D341Med (cell line): ENCODE data around the gene SLC4A8.
"Not testable (repeated sequence)": the region's sequence is repeated elsewhere in the genome, so short reads cannot be mapped to it uniquely, and the experiment has no call there.

Experiments used
- DNase-seq: peaks from one replicate; pipeline ENCODE4 v3.0.0; 2012; ENCODE audit warnings: low spot score

Gene SLC4A8

DNA sequence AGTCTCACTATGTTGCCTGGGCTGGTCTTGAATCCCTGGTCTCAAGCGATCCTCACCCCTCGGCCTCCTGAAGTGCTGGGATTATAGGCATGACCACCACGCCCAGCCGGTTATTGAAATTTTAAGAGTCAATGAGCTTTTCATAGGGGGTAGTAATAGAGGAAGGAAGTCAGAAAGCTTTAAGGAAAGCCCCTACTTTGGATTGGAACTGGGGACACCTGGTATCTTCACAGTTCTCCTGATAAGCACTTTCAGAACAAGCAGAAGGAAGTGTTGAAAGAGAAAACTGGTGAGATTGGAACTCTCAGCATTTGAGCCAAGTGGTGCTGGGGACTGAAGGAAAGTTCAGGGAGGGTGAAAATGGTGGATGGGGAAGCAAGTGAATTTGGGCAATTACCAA is 5.1 kb downstream of the SLC4A8 start:
- DNase-seq = no peak

DNA sequence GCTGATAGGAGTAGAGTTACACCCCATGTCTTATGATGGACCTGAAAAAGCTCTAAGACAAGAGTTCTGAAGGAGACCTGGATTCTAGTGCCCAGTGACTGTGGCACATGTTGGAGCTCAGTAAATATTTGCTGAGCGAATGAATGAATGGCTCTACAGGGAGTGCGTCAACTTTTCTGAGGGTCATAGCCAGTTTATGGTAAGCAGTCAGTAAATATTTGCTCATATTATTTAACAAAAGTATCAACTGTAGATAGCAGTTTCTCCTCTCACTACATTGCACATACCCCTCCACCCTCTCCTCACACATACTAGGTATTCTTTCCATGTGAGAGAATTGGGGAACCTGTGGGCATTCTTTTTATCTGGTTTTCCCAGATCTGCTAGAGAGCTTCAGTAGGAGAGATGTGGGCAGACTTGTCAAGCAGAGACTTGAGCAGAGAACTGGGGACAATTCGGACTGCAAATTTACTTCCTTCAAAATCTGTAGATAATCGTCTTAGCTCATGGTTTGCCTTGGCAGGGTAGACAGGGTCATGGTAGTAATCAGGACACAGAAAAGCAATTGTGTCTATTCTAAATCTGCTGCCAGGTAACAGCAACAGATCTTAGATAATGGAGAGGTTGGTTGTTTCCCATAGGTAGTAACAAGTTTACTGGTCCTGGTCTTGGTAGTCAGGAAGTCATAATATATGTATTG is 5.7 kb downstream of the SLC4A8 start:
- no peak for DNase-seq

DNA sequence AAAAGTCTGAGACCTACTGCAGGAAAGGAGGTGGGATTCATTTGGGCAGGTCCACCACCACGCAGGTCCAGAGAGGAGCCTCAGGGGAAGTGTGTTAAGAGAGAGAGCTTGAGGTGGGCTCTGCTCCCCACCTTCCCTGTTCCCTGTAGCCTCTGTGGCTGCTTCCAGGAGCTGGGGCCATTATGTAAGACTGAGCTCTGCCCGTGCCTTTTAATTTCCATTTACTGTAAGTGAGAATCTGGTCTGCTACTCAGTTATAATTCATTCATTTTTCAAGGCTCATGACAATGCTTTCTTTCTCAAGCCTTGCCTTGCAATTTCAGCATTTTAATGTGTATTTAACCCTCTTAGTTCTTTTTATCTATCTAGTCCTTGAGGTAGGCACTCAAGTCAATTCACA is 8.3 kb downstream of the SLC4A8 start:
- no peak for DNase-seq

DNA sequence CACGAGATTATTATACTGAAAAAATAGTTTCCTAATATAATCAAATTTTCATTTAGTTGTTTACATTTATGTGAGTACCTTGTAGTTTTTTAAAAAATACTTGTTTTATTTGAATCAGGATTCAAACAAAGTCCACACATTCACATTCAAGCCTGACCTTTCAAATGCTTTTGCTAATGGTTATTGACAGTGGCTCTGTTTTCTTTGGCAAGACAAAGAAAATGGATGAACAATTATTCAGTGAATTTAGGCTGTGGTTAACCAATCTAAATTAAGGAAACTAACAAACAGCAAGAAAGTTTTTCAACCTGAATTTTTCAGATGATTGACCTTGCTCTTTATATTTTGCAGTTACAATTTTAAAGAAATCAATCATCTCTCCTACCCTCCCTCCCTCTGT is 9.7 kb downstream of the SLC4A8 start:
- no peak for DNase-seq

DNA sequence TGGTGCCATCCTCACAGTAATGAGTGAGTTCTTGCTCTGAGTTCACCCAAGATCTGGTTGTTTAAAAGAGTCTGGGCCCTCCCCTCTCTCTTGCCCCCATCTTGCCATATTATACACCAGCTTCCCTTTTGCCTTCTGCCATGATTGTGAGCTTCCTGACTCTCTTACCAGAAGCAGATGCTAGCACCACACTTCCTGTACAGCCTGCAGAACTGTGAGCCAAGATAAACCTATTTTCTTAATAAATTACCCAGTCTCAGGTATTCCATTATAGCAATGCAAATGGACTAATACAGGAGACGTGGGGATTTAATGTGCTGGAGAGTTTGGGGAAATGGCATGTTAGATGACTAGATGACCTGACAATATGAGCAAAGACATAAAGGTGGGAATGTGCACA is 12.8 kb downstream of the SLC4A8 start:
- DNase-seq = no peak

DNA sequence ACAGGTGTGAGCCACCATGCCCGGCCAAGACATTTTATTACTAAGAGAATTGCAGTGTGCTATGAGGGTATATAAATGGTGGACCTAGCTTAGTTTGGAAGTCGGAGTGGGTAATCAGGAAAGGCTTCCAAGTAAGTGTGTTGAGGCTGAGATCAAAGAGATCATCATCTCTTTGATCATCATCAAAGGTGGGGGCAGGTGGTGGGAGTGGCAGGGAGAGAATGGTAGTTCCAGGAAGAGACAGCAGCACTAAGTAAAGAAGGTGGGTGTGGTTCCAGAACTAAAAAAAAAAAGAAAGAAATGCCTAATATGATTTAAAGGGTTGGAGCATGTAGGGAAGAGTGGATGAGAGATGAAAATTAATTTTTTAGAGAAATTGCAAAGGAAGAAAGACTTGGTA is 14.7 kb downstream of the SLC4A8 start:
- no peak for DNase-seq

DNA sequence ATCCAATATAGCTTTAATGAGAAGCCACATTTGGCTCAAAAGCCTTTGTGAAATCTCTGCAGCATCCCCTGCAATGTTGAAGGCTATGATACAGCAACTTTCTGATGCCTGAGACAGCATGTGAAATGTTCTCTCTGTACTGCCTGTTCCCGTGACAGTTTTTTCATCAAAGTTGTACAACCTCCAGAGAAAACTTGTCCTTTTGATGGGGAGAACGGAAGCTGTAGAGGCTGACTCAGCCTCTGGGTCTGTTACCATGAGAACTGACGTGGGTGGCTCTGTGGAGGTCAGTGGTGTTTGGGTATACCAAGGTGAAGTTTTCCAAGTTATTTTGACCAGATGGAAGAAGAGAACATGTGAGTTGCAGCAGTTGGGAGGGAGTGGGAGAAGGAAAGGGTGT is 17.0 kb downstream of the SLC4A8 start:
- no peak for DNase-seq

DNA sequence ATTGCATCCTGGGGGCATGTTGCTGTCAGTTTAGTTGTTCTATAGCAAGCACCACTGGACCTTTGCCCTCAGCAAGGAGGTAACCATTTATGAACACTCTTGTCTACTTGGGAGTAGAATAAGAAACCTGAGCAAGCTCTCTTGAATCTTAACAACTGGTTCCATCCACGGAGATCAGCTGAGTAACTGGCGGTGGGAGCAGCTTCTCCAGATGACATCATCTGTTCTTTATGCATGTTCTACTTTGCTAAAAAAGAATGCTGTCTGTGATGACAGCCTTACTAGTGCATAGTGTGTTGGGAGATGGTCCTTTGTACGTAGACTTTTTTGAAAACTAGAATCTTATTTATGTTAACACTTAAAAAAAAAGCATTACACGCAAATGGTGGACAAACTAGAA is 17.7 kb downstream of the SLC4A8 start:
- DNase-seq = no peak

DNA sequence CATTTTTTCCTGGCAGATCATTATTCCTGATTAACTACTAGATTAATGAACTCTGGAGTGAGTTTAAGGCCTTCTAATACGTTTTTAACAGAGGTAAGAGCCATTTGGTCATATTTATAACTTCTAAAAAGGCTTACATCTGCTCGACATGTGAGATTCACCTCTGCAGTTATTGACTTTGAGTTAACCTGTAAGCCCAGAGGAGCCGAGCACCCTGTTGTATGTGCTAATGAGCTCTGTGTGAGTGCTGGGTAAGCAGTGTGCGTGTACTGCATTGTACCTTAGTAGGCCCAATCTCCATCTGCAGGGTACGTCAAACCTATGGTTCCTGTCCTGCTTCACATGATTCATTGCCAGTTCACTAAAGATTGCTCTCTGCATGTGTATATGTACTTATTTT is 18.9 kb downstream of the SLC4A8 start:
- no peak for DNase-seq

DNA sequence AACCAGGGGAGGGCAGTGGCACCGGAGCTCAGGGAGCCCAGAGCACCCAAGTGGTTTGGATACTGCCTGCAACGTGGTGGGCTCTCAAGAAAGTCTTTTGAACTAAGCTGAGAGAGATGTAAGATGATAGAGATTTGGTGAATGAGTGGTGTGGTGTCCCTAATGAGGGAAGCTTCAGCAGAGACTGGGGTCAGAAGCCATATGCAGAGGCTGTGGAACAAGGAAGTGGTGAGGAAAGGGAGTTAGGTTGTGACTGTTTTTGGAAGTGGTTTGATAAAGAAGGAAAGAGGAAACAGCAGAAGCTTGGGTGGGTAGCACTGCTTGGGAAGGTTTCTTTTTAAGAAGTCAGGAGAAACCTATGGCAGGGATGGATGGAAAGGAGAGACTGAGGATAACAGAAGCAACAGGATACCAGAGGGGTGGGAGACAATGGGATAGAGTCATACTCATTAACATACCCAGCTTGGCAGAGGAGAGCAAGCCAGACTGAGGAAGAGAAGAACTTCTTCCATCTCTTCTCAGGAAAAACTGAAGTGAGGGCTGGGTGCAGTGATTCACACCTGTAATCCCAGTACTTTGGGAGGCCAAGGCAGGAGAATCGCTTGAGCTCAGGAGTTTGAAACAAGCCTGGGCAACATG is 24.1 kb downstream of the SLC4A8 start:
- no peak for DNase-seq

DNA sequence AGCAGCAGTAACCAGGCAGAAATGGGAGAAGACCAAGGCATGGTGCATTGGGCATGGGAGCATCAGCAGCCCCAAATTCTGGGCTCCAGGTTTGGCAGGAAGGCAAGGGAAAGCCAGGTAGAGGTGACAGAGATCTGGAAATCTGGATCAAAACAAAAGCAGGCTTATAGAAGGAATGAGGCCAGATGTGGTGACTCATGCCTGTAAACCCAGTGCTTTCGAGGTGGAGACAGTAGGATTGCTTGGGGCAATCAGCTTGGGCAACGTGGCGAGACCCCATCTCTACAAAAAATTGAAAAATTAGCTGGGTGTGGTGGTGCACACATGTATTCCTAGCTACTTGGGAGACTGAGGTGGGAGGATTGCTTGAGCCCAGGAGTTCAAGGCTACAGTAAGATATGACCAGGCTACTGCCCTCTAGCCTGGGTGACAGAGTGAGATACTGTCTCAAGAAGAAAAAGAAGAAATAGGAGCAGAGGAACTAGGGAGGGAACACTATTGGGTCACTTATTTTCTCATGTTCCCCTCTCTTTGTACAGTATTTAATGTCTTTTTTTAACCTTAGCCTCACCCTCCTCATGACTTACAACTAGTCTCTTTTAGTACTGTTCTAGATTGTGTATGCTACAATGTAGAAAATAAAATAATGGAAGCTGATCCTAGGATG is 25.1 kb downstream of the SLC4A8 start:
- DNase-seq = no peak

DNA sequence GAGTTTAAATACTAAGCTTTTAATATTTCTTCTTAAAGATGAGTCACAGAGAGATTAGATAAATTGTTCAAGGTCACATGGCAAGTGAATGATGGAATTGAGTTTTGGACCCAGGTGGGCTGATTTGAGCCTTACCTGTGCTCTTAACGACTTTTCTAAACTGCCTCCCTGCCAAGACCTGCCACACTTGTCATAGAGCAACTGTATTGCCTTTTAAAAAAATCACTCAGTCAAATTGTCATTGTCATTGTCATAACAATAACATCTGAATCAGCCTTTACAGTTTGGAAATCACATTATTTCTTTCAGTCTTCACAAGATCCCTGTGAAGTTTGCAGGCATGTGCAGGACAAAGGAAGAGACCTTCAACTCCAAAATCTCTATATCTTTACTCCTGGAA is 25.7 kb downstream of the SLC4A8 start:
- DNase-seq = no peak

DNA sequence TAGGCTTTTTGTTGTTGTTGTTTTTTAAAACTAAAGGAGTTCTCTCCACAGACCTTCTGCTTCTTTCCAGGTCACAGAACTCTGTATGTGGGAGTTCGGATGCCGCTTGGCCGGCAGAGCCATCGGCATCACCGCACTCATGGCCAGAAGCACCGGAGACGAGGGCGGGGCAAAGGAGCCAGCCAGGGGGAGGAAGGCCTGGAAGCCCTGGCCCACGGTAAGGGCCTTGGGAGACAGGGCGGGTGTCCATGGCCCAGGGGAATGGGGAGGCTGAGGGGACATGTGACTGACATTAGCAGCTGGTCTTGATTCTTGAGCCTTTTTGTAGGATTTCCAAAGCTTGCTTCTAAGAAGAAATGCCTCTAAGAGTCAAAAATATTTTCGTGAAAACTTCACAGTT is 26.2 kb downstream of the SLC4A8 start:
- DNase-seq = no peak

DNA sequence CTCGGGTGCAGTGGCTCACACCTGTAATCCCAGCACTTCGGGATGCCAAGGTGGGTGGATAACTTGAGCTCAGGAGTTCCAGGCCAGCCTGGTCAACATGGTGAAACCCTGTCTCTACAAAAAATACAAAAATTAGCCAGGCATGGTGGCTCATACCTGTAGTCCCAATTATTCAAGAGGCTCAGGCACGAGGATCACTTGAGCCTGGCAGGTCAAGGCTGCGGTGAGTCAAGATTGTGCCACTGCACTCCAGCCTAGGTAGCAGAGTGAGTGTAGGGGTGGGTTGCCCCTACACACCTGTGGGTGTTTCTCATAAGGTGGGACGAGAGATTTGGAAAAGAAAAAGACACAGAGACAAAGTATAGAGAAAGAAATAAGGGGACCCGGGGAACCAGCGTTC is 29.4 kb downstream of the SLC4A8 start:
- DNase-seq = not testable (repeated sequence)

DNA sequence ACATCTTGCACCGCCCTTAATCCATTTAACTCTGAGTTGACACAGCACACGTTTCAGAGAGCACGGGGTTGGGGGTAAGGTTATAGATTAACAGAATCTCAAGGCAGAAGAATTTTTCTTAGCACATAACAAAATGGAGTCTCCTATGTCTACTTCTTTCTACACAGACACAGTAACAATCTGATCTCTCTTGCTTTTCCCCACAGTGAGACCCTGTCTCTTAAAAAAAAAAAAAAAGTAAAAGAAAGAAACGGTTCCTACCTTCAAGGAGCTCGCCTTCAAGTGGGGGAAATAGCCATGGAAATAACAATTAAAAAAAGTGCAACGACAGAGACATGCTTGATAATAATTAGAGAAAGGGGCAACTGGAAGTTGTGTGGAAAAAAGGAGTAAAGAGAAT is 30.4 kb downstream of the SLC4A8 start:
- not testable (repeated sequence) for DNase-seq

DNA sequence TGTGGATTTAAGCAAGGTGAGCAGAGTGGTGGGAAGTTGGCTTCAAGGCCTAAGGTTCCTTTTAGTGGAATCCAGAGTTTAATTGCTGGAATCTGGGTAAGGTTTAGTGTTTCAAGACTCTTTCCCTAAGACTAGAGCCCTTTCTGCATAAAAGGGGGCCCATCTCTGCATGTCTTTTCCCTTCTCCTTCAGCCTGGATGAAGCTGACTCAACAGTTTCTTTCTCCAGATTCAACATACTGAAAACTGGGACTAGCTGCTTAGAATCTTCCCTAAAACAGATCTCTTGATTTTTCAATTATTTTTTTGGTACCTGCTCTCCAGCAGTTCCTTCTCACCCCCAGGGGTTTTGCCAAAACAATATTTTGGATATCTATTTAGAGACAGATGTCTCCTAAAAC is 34.0 kb downstream of the SLC4A8 start:
- no peak for DNase-seq

DNA sequence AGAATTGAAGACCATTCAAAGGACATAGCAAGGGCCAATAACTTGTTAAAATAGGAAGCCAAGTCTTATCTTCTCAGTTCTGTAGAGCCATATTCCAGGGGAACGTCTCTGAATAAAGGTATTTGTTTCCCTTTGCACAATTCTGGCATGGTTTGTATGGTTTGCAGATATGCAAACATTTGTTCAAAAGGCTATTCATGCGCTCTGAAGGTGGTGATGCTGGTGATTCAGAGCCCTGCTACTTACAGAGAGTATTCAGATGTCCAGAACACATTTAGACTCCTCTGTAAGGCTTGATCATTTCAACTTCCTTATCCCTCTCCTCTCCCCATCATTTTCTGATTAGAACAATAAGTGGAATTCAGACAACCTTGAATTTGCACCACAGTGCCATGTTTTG is 35.9 kb downstream of the SLC4A8 start:
- DNase-seq = no peak

DNA sequence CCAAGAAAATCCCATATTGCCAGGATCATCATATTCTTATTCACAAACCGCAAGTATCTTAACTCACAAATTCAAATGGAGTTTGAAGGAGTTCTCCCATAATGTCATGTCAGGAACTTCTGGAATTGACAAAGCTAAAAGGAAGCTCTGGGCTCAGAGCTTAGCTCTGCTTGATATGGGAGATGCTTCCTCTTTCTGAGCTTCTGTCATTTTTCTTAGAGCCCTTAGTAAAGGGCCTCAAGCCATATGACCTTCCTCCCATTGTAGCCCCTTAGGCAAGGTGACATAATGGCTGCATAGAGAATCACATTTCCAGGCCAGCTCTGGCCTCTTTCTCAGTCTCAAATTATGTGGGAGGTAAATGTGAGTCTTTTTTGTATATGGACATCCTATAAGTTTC is 40.9 kb downstream of the SLC4A8 start:
- DNase-seq = no peak

DNA sequence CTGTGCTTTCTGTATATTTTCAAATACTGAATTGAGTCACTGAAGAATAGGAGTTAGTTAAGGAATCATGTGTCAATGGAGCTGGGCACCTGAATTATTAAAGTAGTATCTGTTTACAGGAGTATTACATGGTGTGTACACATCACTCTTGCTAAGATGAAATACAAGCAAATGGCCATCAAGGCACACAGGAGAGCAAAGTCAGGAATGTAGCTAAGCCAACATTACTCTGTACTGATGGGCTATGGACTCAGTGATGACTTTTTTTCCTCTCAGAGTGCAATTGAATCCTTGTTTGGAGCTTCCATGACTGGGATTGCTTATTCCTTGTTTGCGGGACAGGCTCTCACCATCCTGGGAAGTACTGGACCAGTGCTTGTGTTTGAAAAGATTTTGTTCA is 45.5 kb downstream of the SLC4A8 start:
- DNase-seq = no peak

DNA sequence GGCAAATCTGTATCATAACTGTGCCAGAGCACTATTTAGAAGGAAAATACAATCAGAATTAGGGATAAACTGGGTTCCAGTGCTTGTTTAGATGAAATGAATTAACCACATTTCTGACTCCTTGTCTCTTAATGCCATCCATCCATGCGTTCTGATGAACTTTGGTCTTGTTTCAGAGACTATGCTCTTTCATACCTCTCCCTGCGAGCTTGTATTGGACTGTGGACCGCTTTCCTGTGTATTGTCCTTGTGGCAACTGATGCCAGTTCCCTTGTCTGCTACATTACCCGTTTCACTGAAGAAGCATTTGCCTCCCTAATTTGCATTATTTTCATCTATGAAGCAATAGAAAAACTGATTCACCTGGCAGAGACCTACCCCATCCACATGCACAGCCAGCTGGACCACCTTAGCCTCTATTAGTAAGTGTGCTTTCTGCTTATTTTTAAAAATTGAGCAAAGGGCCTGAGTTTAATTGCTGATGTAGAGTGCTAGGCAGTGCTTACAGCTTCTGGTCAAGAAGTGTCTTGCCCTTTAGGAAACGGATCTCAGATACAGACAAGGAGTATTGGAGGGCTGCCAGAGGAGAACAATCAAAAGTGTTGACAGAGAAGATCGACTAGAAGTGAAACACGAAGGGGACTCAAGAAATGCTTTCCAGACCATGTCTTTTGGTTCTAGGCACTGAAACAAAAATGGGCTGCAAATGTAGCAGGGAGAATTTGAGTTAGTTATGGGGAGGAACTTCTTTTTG is 46.7 kb downstream of the SLC4A8 start:
- DNase-seq = no peak

DNA sequence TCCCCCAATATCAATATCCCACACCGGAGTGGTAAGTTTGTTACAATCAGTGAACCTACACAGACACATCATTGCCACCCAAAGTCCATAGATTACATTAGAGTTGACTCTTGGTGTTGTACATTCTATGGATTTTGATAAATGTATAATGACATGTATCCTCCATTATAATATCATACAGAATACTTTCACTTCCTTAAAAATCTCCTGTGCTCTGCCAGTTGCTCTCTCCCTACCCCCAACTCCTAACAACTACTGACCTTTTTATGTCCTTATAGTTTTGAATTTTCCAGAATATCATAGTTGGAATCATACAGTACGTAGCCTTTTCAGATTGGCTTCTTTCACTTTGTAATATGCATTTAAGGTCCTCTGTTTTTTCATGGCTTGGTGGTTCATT is 48.4 kb downstream of the SLC4A8 start:
- no peak for DNase-seq

DNA sequence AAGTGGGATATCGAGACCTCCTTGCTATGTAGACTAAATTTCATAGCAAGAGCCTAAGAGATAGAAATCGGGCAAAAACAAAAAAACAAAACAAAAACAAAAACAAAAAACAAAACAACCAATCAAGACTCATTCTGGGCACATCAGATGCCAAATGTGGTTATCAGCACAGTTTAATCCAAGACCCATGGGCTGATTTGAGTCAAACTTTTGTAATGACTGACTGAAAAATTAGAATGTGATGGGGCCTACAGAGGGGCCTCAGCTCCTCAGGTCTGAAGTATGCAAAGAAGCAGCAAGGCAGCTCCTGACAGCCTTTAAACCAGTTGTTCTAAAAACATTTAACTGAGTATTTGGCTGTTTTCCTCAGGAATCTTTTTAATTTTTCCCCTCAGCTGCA is 49.3 kb downstream of the SLC4A8 start:
- no peak for DNase-seq

DNA sequence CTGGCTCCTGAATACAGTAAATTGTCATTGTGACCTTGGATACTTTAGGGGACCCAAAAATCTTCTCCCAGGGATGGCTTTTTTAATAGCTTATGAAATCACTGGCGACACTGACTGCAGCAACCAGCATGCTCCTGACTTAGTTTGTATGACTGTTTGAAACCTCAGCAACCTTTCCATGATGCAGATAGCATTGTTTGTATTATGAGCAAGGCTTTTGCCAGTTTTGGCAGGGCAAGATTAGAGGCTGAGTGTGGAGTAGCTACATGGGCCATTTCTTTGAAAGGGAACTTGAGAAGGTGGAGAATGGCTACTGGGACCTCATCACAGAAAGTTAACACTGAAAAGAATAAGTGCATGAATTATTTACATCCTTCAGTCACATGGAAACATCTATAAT is 50.9 kb downstream of the SLC4A8 start:
- no peak for DNase-seq
